DMS 273 treated with DMSO at 0.1 percent for 48 hours (cell line): ENCODE measurements around the gene KRTAP5-5.
"Not testable (repeated sequence)": the region's sequence is repeated elsewhere in the genome, so short reads cannot be mapped to it uniquely, and the experiment has no call there.

Experiments used
- DNase-seq: peaks from one replicate; lab custom pipeline; 2025; lab: John Stamatoyannopoulos, UW

Gene KRTAP5-5

DNA sequence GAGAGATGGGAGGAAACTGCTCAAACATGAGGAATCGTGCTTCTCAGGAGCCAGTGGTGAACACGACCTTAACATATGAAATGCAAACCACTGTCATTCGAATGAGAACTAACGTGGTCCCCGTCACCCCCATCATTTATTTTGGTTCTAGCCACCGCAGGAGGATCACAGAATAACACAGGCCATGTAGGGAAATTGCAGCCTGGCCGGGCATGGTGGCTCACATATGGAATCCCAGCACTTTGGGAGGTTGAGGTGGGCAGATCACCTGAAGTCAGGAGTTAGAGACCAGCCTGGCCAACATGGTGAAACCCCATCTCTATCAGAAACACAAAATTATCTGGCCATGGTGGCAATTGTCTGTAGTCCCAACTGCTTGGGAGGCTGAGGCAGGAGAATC, 27.1 kb downstream of the KRTAP5-5 start:
- DNase-seq = no peak

DNA sequence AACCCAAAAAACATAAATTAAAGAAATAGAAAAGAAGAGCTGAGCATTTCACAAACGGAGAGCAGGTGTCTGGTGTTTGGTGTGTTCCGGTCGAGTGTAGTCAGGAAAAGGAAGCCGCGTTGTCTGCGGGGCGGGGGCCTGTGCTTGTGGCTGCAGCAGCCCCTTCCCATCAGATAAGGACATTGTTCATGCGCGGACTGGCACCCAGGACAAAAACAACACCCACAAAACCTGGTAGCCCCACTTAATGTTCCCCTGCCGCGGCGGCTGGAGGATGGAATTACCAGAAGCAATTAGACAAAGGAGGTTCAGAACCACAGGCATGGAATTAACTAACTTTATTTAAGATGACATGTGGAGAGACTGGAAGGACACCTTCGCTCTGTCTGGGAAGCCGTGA, 29.9 kb downstream of the KRTAP5-5 start:
- DNase-seq = no peak

DNA sequence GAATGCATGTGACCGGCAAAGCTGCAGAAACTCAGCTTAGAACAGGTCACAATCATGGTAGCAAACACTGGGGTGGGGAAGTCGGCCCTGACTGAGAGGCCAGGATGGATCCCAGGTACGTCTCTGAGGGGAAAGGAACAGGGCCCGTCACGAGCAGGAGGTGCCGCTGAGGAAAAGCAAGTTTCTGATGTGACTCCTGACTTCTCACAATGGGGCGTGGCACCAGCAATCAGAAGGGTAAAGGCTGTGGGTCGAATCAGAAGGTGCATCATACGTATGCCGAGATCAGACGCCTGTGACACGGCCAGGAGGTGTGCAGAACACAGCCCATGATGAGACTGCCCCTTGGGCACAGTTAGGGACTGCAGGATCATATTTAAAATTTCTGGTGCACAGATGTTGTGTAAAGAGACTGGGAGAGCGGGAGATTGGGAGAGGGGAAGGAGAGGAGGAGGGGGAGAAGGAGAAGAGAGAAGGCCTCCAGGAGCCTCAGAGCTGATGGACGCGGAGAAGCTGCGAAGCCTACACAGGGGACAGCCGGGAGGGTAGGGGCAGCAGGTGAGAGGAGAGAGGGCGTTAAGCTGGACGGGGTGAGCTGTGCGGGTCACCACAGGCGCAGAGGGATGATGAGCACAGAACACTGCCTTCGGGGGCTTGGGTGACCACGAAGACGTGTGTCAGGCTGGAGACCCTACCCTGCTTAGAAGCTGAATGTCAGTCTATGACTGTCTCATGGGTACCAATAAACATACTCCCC, 30.7 kb downstream of the KRTAP5-5 start:
- DNase-seq = no peak

DNA sequence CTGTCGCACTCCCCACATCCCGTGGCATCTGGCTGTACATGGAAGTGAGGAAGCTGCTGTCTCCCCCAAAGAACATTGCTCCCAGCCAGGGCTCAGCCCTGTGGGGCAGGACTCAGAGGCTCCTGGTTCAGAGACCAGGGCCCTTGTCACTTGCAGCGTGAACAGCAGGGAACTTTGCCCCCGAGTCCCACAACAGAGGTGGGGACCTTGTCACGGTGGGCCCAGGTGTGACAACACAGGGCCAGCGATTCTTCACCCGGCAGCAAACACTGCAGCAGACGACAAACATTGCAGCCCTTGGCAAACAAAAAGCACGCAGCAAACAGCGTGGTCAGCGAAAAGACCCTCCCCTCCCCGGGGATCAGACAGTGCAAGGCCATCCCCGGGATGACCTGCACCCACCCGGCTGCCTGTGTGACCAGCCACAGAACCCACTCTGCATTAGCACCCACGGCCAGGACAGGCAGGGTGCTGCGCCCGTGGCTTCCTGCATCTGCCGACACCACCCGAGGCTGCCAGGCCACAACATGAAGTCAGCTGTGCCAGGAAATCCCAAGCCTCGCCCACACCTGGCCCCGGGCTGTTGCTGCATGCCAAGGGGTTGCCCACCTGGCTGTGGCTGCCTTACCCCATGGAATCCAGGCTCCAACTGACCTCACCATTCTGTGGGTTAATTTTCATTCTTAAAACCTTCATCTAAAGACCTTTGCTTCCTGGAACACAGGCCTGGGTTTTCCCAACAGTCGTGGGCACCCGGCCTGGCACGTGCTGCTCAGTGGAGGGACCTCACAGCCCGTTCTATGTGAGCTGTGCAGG, 32.1 kb downstream of the KRTAP5-5 start:
- not testable (repeated sequence) for DNase-seq

DNA sequence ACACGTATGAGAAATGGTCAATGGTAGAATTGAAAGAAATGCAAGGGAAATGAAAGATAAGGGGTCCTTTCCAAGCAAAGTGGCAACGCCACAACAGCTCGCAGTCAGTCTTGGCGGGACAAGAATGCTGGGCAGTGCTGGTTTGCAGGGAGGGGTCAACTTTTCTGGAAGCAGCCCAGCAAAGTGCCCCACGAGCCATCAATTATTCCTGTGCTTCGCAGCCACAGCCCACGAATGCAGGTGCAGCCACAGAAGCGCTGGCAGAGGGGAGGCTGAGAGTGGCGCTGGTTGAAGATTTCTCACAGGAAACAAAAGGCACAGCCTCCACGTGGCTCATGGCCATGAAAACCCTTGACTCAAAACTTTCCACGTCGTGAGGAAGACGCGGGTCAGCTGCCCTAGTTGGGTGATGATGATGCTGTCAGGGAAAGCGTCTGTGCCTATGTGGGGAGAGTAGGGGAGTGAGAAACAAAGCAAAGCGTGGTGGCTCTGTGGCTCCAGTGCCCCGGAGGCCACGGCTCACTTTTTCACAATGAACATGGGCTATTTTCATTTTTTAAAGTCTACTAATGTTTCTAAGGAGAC, 33.2 kb downstream of the KRTAP5-5 start:
- DNase-seq = not testable (repeated sequence)

DNA sequence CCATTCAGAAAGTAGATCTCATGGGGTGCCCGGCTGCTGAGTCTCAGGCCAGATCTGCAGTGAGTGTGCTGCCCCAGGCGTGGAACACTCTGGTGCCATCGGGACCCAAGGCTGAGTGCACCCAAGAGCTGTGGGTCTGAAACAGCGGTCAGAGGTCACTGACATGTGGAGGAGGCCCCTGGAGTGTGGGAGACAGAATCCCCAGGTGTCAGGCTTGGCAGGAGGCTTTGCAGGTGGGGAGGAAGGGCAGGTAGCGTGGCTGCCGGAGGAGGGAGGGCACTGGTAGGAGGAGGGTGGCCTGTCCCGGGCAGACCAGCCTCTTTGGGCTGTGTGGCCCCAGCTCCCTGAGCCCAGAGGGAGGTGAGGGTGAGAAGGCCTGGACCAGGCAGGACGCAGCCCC, 35.7 kb downstream of the KRTAP5-5 start:
- no peak for DNase-seq

DNA sequence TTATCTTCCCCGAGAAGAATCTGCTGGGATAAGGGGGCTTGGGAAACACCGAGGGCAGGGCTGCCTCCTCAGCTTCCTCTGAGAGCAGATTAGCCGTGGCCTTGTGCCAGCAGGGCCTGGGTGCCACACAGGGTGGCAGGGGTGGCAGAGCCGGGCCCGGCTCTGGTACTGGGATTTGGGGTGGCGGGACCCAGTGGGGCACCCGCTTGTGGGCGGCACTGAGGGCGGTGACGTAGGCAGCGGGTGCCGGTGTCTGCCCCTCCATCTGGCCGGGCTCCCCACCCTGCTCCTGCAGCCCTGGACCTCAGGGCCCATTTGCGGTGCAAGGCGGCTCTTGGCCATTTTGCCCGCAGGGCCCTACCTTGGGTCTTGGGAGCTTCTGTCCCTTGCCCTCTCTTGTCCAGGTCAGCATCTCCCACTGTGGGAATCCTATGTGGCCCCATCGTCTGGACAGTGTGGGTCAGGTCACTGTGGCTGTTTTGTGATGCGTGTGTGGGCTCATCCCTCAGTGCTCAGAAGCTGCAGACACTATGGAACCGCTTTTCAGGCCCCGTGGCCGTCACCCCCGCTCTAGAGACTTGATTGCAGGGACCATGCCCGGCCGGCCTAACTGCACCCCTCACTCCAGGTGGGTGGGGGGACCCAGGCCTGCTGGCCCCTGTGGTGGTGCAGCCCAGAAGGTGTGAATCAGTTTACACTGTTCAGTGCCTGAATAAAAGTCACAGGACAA, 37.7 kb downstream of the KRTAP5-5 start:
- DNase-seq = no peak

DNA sequence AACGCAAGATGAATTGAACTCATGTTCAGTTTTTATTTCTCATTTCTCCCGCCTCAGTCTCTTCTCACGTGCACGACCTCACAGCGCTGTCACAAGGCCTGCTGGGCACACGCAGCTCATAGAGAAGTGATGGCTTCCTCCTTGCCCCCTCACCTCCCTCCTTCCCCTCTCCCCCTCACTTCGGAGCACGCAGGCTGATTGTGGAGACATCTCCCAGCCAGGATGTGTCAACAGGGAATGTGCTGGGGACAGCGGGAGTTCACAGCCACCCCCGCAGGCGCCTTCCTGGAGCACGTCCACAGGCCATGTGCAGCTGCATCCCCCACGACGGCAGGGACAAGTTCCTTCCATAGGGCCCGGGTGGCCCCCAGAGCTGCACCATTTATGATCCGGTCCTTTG, 38.3 kb downstream of the KRTAP5-5 start:
- DNase-seq = no peak

DNA sequence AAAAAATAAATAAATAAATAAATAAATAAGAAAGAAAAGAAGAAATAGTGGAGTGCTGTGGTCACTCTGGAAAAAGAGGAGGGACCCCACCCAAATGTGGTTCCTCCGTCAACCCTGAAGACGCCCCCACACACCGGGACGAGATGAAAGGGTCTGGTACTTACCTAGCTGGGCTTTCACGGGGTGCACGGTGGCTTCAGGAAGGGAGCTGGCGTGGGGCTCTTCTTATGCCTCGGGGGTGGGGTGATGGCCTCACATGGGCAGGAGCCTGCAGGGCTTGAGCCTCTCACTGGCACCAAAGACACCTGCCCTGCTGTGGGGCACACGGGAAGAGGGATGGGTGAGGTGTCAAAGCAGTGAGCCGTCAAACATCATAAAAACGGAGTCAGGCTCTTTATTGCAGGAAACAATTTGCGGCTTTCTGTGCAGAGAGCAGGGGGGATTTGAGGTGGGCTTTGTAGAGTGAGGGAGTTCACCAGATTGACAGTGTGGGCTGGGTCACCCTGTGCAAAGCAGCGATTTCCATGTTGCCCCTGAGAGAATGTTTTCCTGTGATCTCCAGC, 39.4 kb downstream of the KRTAP5-5 start:
- no peak for DNase-seq

DNA sequence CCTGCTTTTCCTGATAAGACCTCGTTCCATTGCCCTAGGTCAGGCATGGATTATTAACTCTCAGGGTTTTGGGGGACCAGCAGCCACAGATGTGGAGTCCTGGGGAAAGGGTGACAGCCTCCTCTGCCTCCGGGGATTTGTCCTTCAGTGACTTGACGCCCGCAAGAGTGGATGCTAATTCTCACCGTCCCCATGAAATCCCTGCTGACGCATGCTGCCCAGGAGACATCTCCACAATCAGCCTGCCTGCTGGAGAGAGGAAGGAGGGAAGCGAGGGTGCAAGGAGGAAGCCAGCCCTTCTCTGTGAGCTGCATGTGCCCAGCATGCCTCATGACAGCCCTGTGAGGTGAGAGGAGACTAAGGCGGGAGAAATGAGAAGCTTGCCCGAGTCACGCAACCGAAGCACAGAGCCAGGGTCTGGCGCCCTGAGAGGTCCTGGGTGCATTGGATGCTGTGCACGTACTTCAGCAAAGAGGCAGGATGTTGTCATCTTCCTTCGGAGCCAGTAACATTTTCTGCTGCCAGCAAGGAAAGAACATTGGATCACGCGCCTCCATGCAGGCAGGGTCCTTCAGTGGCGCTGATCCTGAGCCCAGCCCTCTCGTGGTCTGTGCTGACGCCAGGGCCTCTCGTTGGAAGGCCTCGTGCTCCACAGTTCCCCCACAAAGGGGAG, 40.1 kb downstream of the KRTAP5-5 start:
- no peak for DNase-seq

DNA sequence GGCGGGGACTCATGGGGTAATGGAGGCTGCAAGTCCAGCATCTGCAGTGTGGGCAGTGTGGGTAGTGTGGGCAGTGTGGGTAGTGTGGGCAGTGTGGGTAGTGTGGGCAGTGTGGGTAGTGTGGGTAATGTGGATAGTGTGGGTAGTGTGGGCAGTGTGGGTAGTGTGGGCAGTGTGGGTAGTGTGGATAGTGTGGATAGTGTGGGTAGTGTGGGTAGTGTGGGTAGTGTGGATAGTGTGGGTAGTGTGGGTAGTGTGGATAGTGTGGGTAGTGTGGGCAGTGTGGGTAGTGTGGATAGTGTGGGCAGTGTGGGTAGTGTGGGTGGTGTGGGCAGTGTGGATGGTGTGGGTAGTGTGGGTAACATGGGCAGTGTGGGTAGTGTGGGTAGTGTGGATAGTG, 40.9 kb downstream of the KRTAP5-5 start:
- DNase-seq = not testable (repeated sequence)

DNA sequence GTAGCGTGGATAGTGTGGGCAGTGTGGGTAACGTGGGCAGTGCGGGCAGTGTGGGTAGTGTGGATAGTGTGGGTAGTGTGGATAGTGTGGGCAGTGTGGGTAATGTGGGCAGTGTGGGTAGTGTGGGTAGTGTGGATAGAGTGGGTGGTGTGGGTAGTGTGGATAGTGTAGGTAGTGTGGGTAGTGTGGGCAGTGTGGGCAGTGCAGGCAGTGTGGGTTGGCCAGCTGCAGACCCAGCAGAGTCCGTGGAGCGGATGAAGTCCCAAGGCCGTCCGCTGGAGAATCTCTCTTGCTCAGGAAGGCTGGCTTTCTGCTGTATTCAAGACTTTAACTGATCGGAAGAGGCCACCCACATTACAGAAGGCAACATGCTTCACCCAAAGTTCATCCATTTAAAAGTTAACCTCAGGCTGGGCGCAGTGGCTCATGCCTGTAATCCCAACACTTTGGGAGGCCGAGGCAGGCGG, 41.4 kb downstream of the KRTAP5-5 start:
- no peak for DNase-seq

DNA sequence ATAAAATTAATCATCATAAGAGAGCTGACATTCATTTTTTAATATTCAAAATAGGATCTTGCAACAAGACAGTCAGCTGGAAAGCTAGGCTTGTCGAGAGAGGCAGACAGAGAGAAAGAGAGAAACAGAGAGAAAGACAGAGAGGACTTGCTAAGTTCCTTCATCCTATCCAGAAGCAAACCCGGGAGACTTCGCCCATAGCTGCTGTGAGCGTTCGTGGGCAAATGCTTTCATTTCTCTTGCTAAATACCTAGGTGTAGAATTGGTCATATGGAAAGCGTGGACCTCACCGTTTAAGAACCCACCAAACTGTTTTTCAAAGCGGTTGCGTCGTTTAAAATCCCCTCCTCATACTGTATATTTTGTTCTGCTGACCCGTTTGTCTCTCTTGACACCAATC, 42.1 kb downstream of the KRTAP5-5 start:
- DNase-seq = no peak

DNA sequence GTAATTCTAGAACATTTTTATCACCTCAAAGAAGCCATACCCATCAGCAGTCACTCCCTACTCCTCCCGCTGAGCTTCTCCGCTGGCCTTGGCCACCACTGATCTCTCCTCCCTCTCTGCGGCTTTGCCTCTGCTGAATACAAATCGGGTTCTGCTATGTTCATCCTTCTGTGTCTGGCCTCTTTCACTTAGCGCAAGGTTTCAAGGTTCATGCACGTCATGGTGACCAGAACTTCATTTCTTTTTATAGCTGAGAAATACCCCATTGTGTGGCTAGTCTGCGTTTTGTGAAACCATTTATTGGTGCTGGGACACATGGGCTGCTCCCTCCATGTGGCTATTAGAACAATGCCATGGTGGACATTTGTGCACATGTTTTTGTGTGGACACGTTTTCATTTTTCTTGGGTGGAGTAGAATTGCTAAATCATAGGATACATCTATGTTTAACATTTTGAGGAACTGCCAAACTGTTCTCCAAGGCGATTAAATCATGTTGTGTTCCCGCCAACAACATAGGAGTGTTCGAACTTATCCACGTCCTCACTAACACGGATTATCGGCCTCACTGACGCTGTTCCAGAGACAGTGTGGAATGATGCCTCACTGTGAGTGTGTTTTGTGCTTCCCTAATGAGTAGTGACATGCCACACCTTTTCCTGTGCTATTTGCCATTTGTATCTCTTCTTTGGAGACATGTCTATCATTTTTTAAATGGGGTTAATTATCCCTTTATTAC, 43.2 kb downstream of the KRTAP5-5 start:
- no peak for DNase-seq

DNA sequence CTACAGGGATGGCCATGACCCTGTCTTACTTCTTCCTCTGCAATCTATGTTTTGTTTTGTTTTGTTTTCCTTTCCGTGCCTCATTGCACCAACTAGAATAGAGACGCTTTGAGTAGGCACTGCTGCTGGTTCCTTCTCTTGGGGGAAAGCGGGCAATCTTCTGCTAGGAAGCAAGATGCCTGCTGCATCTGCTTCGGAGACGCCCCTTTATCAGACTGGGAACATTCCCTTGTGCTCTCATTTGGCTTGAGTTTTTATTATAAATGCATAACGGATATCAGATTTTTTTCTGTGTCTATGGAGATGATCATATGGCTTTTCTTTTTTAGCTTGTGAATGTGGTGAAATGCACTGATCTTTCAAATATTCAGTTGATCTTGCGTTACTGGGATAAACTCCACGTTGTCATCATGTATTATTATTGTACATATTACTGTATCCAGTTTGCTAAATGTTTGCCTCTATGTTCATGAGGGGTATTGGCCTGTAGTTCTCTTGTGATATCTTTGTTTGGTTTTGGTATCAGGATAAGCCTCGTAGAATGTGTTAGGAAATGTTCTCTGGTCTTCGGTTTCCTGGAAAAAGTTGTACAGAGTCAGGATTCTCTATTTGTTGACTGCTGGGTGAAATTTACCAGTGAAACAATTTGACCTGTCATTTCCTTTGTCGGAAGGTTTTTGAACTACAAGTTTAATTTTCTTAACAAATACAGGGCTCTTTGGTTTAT, 44.0 kb downstream of the KRTAP5-5 start:
- no peak for DNase-seq

DNA sequence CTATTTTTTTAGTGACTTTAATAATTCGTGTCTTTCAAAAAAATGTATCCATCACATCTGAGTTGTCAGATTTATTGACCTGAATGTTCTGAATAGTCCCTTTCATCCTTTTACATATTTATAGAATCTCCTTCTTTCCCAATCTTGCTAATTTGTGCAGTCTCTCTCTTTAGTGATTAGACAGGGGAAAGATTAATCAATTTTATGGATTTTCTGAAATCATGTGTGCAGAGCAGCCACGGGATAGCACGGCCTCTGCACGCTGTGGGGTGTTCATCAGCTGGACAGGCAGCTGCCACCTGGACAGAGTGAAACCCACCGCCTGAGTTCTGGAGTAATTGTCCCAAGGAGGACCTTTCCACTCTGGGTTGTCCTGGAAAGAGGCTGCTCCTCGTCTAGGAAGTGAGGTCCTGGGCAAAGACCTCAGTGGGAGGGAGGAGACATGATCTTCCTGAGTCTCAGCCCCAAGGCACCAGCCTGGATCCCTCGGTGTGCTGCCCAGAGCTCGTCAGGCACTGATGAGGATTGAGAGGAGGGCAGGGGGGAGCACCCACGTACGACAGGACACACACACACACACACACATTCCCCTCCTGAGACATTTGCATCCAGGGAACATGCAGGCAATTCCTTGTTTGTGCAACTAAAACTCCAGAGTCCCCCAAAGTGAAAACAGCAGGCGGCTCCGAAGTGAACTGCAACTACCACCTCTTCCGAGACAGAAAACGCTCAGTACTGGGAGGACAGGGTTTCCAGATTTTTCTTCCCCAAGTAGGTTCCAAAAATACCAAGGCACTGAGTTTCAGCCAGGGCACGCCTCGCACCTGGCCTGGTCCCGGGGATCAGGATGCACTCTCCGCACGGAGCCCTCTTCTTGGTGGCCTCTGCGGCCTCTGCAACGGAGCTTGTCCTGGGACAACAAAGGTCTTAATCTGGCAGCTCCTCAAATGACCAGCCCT, 44.9 kb downstream of the KRTAP5-5 start:
- no peak for DNase-seq

DNA sequence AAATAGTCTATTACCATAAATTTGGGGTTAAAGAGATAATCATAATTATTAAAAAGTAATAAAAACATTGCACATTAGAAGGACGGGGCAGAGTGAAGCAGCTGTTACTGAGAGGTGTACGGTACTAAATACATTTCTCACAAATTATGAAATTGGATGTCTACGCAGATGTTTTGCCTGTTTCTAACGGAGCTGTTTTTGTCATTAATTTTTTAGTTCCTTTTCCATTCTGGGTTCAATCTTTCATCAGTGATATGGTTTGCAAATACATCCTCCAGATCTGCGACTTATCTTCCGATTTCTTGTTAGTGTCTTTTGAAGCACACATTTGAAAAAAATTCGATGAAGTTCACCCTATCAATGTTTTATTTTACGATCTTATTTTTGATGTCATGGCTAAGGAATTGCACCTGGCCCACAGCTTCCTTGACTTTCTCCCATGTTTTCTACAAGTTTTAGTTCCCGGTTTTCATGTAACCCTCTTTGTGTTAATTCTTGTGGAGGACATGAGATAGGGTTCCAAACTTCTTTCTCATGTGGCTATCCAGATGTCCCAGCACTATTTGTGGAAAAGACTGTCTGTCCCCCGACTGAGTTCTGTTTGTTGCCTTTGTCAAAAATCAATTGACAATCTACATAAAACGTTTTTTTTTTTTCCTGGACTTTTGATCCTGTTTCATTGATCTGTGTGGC, 46.1 kb downstream of the KRTAP5-5 start:
- no peak for DNase-seq

DNA sequence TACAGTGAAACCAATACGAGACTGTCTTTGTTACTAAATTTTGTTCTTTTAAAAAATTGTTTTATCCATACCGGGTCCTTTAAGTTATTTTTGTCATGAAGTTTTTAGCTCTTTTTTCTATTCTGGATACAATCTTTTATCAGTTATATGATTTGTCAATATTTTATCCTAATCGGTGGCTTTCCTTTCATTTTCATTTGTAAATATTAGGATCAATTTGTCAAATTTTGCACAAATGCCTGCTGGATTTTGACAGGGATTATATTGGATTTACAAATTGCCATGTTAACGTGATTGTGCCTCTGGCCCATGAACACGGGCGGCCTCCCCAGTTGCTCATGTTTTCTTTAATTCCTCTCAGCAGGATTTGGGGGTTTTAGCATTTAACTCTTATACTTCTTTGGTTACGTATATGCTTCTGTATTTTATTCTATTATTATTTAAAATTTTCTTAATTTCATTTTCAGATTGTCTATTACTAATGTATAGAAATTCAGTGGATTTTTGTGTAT, 46.7 kb downstream of the KRTAP5-5 start:
- no peak for DNase-seq
